Choroid plexus epithelial cell (primary cell): Measurements from ENCODE around the gene C11orf58.

Experiments
- DNase-seq: peaks from one replicate; pipeline ENCODE4 v3.0.0-alpha.2; 2010; ENCODE audit warnings: low read depth
- H3K4me3 ChIP-seq: 2 replicates; pipeline ENCODE4 v1.5.1; 2011; ENCODE audit warnings: low read depth, mild to moderate bottlenecking, control low read depth, low read length, moderate library complexity
- CTCF ChIP-seq: conservative IDR thresholded peaks from 2 replicates; pipeline ENCODE4 v1.5.1; 2011; ENCODE audit warnings: low read depth, mild to moderate bottlenecking, control low read depth, inconsistent platforms, low read length, moderate library complexity

The C11orf58 gene

GRCh38 chr11:16749092-16749491 is 10.6 kb downstream of the C11orf58 start:
- DNase-seq: no peak
- no peak overlapping the region for H3K4me3 ChIP-seq
- no peak for TF ChIP-seq CTCF

- no peak overlapping the region for H3K4me3 ChIP-seq
- no peak for DNase-seq
- TF ChIP-seq CTCF: no peak
Observed at GRCh38 chr11:16749666-16750065, 11.2 kb downstream of the C11orf58 start.

- no peak overlapping the region for H3K4me3 ChIP-seq
- TF ChIP-seq CTCF: no peak
- DNase-seq: no peak
Observed at GRCh38 chr11:16750417-16750816, 12.0 kb downstream of the C11orf58 start.

GRCh38 chr11:16758382-16759024 is 20.1 kb downstream of the C11orf58 start:
- H3K4me3 ChIP-seq: no peak overlapping the region
- TF ChIP-seq CTCF: no peak
- no peak for DNase-seq

GRCh38 chr11:16759857-16760508 is 21.5 kb downstream of the C11orf58 start:
- no peak overlapping the region for H3K4me3 ChIP-seq
- peak; percentile 13 for DNase-seq

GRCh38 chr11:16763746-16764145 is 25.3 kb downstream of the C11orf58 start:
- TF ChIP-seq CTCF: no peak
- H3K4me3 ChIP-seq: no peak overlapping the region
- DNase-seq: no peak

More at GRCh38 chr11:16759857-16760508, 21.5 kb downstream of the C11orf58 start:
- no peak for TF ChIP-seq CTCF

GRCh38 chr11:16764888-16765287 is 26.4 kb downstream of the C11orf58 start:
- no peak for DNase-seq
- TF ChIP-seq CTCF: no peak
- no peak overlapping the region for H3K4me3 ChIP-seq
